GM06990 (cell line): Measurements from ENCODE around the gene PTS.

Experiments used
- DNase-seq: peaks from one replicate; pipeline ENCODE4 v3.0.0-alpha.2; 2011; ENCODE audit not compliant: insufficient read length; ENCODE audit errors: extremely low read depth
- H3K27me3 ChIP-seq: replicated peaks from 2 replicates; pipeline ENCODE4 v1.6.0; 2011; ENCODE audit warnings: low read length; ENCODE audit not compliant: control insufficient read depth, insufficient read depth
- H3K36me3 ChIP-seq: 2 replicates; pipeline ENCODE4 v1.5.1; 2011; ENCODE audit warnings: low read length; ENCODE audit not compliant: control insufficient read depth, insufficient read depth
- H3K4me3 ChIP-seq: replicated peaks from 2 replicates; pipeline ENCODE4 v1.5.1; 2011; ENCODE audit warnings: low read depth, mild to moderate bottlenecking, control low read depth, low read length
- TF ChIP-seq, protein P1 (sequence below): IDR thresholded peaks from 2 replicates; pipeline ENCODE4 v1.5.1; 2011; ENCODE audit warnings: low read length, control low read depth, mild to moderate bottlenecking, inconsistent platforms; ENCODE audit not compliant: insufficient read depth, poor library complexity, severe bottlenecking

The PTS gene

DNA sequence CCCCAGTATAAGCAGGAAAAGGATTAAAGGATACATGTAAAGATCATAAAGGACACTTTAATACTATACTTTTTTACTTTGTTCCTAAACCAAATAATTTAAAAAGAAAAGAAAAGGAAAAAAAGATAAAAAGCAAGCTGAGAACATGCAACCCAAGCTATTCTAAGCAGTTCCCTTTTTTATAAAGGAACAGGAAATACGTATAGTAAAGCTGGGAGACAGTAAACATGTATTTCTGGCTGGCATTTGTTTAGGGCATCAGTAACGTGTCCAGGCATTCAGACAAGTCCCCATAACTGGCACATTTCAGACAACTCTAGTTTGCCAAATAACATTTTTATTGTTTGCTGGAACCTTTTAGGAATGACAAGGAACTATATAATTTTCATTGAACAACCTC lies 26.0 kb upstream of the PTS start:
- H3K36me3 ChIP-seq, result no peaks in the 10 kb centered on the region
- TF ChIP-seq, protein P1, sequence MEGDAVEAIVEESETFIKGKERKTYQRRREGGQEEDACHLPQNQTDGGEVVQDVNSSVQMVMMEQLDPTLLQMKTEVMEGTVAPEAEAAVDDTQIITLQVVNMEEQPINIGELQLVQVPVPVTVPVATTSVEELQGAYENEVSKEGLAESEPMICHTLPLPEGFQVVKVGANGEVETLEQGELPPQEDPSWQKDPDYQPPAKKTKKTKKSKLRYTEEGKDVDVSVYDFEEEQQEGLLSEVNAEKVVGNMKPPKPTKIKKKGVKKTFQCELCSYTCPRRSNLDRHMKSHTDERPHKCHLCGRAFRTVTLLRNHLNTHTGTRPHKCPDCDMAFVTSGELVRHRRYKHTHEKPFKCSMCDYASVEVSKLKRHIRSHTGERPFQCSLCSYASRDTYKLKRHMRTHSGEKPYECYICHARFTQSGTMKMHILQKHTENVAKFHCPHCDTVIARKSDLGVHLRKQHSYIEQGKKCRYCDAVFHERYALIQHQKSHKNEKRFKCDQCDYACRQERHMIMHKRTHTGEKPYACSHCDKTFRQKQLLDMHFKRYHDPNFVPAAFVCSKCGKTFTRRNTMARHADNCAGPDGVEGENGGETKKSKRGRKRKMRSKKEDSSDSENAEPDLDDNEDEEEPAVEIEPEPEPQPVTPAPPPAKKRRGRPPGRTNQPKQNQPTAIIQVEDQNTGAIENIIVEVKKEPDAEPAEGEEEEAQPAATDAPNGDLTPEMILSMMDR, result no peak
- no peaks in the 10 kb centered on the region for H3K27me3 ChIP-seq
- DNase-seq, result no peak
- no peak overlapping the region for H3K4me3 ChIP-seq

DNA sequence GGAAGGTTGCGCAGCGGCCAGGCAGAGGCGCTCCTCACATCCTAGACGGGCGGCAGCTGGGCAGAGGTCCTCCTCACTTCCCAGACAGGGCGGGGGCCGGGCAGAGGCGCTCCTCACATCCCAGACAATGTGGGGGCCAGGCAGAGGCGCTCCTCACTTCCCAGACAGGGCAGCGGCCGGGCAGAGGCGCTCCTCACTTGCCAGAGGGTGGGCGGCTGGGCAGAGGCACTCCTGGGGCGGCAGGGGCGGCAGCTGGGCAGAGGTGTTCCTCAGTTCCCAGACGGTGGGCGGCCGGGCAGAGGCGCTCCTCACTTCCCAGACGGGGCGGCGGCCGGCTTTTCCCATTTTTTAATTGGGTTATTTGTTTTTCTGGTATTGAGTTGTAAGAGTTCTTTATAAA lies 20.2 kb upstream of the PTS start:
- Histone ChIP-seq H3K4me3 (no peak overlapping the region), H3K36me3 (no peaks in the 10 kb centered on the region), H3K27me3 (no peaks in the 10 kb centered on the region)
- DNase-seq, result no peak
- TF ChIP-seq, protein P1, result no peak

GRCh38 chr11:112210890-112211289 lies 15.3 kb upstream of the PTS start:
- TF ChIP-seq, protein P1, result no peak
- H3K4me3 ChIP-seq, result no peak overlapping the region
- no peaks in the 10 kb centered on the region for H3K27me3 ChIP-seq

DNA sequence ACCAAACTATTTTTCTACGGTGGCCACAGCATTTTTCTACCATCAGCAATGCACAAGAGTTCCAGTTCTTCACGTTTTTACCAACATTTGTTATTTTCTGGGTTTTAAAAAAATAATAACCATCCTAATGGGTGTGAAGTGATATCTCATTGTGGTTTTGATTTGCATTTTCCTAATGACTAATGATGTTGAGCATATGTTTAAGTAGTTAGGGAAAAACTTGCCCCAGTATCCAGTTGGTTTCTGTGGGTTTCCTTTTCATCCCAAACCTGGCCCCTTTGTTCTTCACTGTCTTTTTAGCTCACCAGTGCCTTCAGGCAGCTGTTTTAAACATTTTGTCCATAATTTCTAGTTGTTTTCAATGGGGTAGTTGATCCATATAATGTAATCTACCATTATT lies 14.7 kb upstream of the PTS start:
- TF ChIP-seq, protein P1, result no peak
- Histone ChIP-seq H3K36me3 (no peaks in the 10 kb centered on the region), H3K4me3 (no peak overlapping the region), H3K27me3 (no peaks in the 10 kb centered on the region)
- DNase-seq, result no peak

More at GRCh38 chr11:112210890-112211289, 15.3 kb upstream of the PTS start:
- no peaks in the 10 kb centered on the region for H3K36me3 ChIP-seq
- no peak for DNase-seq

- H3K27me3 ChIP-seq, result no peaks in the 10 kb centered on the region
- H3K36me3 ChIP-seq, result no peaks in the 10 kb centered on the region
- no peak overlapping the region for H3K4me3 ChIP-seq
- TF ChIP-seq, protein P1, result no peak
- DNase-seq, result no peak
Measured at GRCh38 chr11:112212290-112212689, 13.9 kb upstream of the PTS start.

DNA sequence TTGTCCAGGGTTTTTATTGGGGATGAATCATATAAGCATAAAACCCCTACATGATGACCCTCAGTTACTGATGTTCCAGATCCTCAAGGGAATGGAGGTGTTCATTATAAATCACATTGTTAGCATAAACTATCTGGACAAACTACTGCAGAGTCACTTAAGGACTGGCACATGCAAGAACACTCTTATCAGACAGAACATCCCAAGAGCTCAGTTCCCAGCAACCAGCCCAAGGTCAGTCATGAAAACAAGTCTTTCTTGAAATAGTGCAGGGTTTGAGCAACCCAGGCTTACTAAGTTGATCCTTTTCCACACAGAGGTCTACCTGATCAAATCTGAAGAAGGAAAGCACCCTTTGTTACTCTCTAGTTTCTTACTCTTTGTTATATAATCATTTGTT lies 13.5 kb upstream of the PTS start:
- no peak for DNase-seq
- H3K27me3 ChIP-seq, result no peaks in the 10 kb centered on the region
- H3K36me3 ChIP-seq, result no peaks in the 10 kb centered on the region
- TF ChIP-seq, protein P1, result no peak
- no peak overlapping the region for H3K4me3 ChIP-seq
